ENCODE results near the gene ZNF398.
A peak's percentile ranks its signal among the peaks of the same experiment; 100 is the strongest.

The ZNF398 gene

GRCh38 chr7:149196705-149197171 is 49.5 kb downstream of the ZNF398 start:
- no peak for DNase-seq
- peaks cover 33% of the 10 kb centered on the region for H3K36me3 Mint-ChIP-seq
- peak overlapping the region; percentile 76 for H3K27ac Mint-ChIP-seq
- H3K9me3 Mint-ChIP-seq, result no peaks in the 10 kb centered on the region
- CTCF ChIA-PET, result interaction anchor here (0.8 to 1.9 kb wide), 2 partner anchors 16 to 49 kb away, joined by 3 to 6 read pairs; partner anchors contain the start of gene ZNF398
- peak overlapping the region; percentile 82 for H3K4me3 Mint-ChIP-seq
- peaks cover 2% of the 10 kb centered on the region for H3K27me3 Mint-ChIP-seq
- H3K4me1 Mint-ChIP-seq, result peaks cover 43% of the 10 kb centered on the region

- no peaks in the 10 kb centered on the region for H3K27me3 Mint-ChIP-seq
- H3K4me1 Mint-ChIP-seq, result peaks cover 44% of the 10 kb centered on the region
- H3K4me3 Mint-ChIP-seq, result no peak overlapping the region
- no peaks in the 10 kb centered on the region for H3K9me3 Mint-ChIP-seq
- H3K27ac Mint-ChIP-seq, result no peak overlapping the region
- H3K36me3 Mint-ChIP-seq, result peaks cover 38% of the 10 kb centered on the region
- CTCF ChIA-PET, result no interaction called here
- no peak for DNase-seq
Observed at GRCh38 chr7:149197675-149198074, 50.4 kb downstream of the ZNF398 start.

GRCh38 chr7:149198161-149198816 is 51.0 kb downstream of the ZNF398 start:
- CTCF ChIA-PET, result no interaction called here
- peaks cover 44% of the 10 kb centered on the region for H3K36me3 Mint-ChIP-seq

GRCh38 chr7:149199234-149199995 is 52.2 kb downstream of the ZNF398 start:
- no peaks in the 10 kb centered on the region for H3K27me3 Mint-ChIP-seq
- no peaks in the 10 kb centered on the region for H3K9me3 Mint-ChIP-seq
- peaks cover 53% of the 10 kb centered on the region for H3K36me3 Mint-ChIP-seq
- no peak overlapping the region for H3K4me3 Mint-ChIP-seq
- peaks cover 48% of the 10 kb centered on the region for H3K4me1 Mint-ChIP-seq
- H3K27ac Mint-ChIP-seq, result no peak overlapping the region
- CTCF ChIA-PET, result no interaction called here
- no peak for DNase-seq

More at GRCh38 chr7:149198161-149198816, 51.0 kb downstream of the ZNF398 start:
- no peak overlapping the region for H3K4me3 Mint-ChIP-seq
- no peak for DNase-seq
- H3K9me3 Mint-ChIP-seq, result no peaks in the 10 kb centered on the region
- no peak overlapping the region for H3K27ac Mint-ChIP-seq
- H3K4me1 Mint-ChIP-seq, result peaks cover 50% of the 10 kb centered on the region
- H3K27me3 Mint-ChIP-seq, result no peaks in the 10 kb centered on the region

GRCh38 chr7:149202831-149203231 is 55.6 kb downstream of the ZNF398 start:
- no peak for DNase-seq
- peak overlapping the region; percentile 67 for H3K27ac Mint-ChIP-seq
- H3K4me1 Mint-ChIP-seq, result peaks cover 29% of the 10 kb centered on the region
- no peaks in the 10 kb centered on the region for H3K27me3 Mint-ChIP-seq
- CTCF ChIA-PET, result no interaction called here
- no peak overlapping the region for H3K4me3 Mint-ChIP-seq
- no peaks in the 10 kb centered on the region for H3K9me3 Mint-ChIP-seq
- H3K36me3 Mint-ChIP-seq, result peaks cover 69% of the 10 kb centered on the region

- Mint-ChIP-seq H3K4me1 (peaks cover 18% of the 10 kb centered on the region), H3K27me3 (no peaks in the 10 kb centered on the region), H3K27ac (no peak overlapping the region), H3K36me3 (peaks cover 64% of the 10 kb centered on the region), H3K4me3 (no peak overlapping the region), H3K9me3 (no peaks in the 10 kb centered on the region)
- DNase-seq, result no peak
- CTCF ChIA-PET, result interaction anchor here (0.8 kb wide), 1 partner anchor 33 kb away, joined by 3 read pairs; no protein-coding TSS in a partner anchor
Observed at GRCh38 chr7:149205690-149206381, 58.6 kb downstream of the ZNF398 start.

GRCh38 chr7:149207324-149208035 is 60.2 kb downstream of the ZNF398 start:
- H3K27me3 Mint-ChIP-seq, result no peaks in the 10 kb centered on the region
- H3K36me3 Mint-ChIP-seq, result peaks cover 66% of the 10 kb centered on the region
- H3K27ac Mint-ChIP-seq, result no peak overlapping the region
- DNase-seq, result no peak
- peaks cover 12% of the 10 kb centered on the region for H3K4me1 Mint-ChIP-seq
- no peak overlapping the region for H3K4me3 Mint-ChIP-seq
- CTCF ChIA-PET, result interaction anchor here (0.7 to 1.1 kb wide), 2 partner anchors 12 to 236 kb away, joined by 3 read pairs; partner anchors contain the start of gene ZNF282
- H3K9me3 Mint-ChIP-seq, result no peaks in the 10 kb centered on the region

GRCh38 chr7:149209518-149210269 is 62.4 kb downstream of the ZNF398 start:
- peaks cover 5% of the 10 kb centered on the region for H3K4me1 Mint-ChIP-seq
- H3K36me3 Mint-ChIP-seq, result peaks cover 61% of the 10 kb centered on the region
- peak; percentile 80 for DNase-seq
- H3K9me3 Mint-ChIP-seq, result no peaks in the 10 kb centered on the region
- no peaks in the 10 kb centered on the region for H3K27me3 Mint-ChIP-seq
- H3K4me3 Mint-ChIP-seq, result no peak overlapping the region
- CTCF ChIA-PET, result interaction anchor here (1.6 to 1.8 kb wide), 2 partner anchors 15 kb away, joined by 3 to 5 read pairs; partner anchors contain the start of gene ZNF282
- H3K27ac Mint-ChIP-seq, result peak overlapping the region; percentile 64

- no peak overlapping the region for H3K4me3 Mint-ChIP-seq
- no peaks in the 10 kb centered on the region for H3K27me3 Mint-ChIP-seq
- DNase-seq, result no peak
- peaks cover 62% of the 10 kb centered on the region for H3K36me3 Mint-ChIP-seq
- H3K9me3 Mint-ChIP-seq, result no peaks in the 10 kb centered on the region
- H3K27ac Mint-ChIP-seq, result no peak overlapping the region
- CTCF ChIA-PET, result interaction anchor here (1.6 to 1.8 kb wide), 2 partner anchors 14 to 15 kb away, joined by 3 to 5 read pairs; partner anchors contain the start of gene ZNF282
- peaks cover 5% of the 10 kb centered on the region for H3K4me1 Mint-ChIP-seq
Observed at GRCh38 chr7:149210551-149210950, 63.3 kb downstream of the ZNF398 start.

GRCh38 chr7:149214020-149214720 is 66.9 kb downstream of the ZNF398 start:
- Mint-ChIP-seq H3K27ac (no peak overlapping the region), H3K9me3 (no peaks in the 10 kb centered on the region), H3K4me3 (no peak overlapping the region), H3K4me1 (peaks cover 5% of the 10 kb centered on the region), H3K36me3 (peaks cover 51% of the 10 kb centered on the region), H3K27me3 (no peaks in the 10 kb centered on the region)
- DNase-seq, result no peak
- CTCF ChIA-PET, result no interaction called here

- H3K27ac Mint-ChIP-seq, result no peak overlapping the region
- CTCF ChIA-PET, result no interaction called here
- no peaks in the 10 kb centered on the region for H3K4me1 Mint-ChIP-seq
- H3K27me3 Mint-ChIP-seq, result no peaks in the 10 kb centered on the region
- no peaks in the 10 kb centered on the region for H3K9me3 Mint-ChIP-seq
- peaks cover 46% of the 10 kb centered on the region for H3K36me3 Mint-ChIP-seq
- H3K4me3 Mint-ChIP-seq, result no peak overlapping the region
- no peak for DNase-seq
Observed at GRCh38 chr7:149216402-149216801, 69.1 kb downstream of the ZNF398 start.

GRCh38 chr7:149217570-149217969 is 70.3 kb downstream of the ZNF398 start:
- peaks cover 45% of the 10 kb centered on the region for H3K36me3 Mint-ChIP-seq
- no peaks in the 10 kb centered on the region for H3K4me1 Mint-ChIP-seq
- no peak for DNase-seq
- H3K27ac Mint-ChIP-seq, result no peak overlapping the region
- H3K4me3 Mint-ChIP-seq, result no peak overlapping the region
- H3K27me3 Mint-ChIP-seq, result no peaks in the 10 kb centered on the region
- no peaks in the 10 kb centered on the region for H3K9me3 Mint-ChIP-seq
- CTCF ChIA-PET, result no interaction called here
